ENCODE results near the gene KCNH2. TPM values are rescaled to one million over a fixed set of nuclear protein-coding genes. Genes with fewer than 3 reads are reported as not detected.
A peak's percentile ranks its signal among the peaks of the same experiment; 100 is the strongest.

KCNH2 gene
- total and polyA plus RNA-seq, 7 donors = 0.46 to 107 (median 40.6) TPM

DNA sequence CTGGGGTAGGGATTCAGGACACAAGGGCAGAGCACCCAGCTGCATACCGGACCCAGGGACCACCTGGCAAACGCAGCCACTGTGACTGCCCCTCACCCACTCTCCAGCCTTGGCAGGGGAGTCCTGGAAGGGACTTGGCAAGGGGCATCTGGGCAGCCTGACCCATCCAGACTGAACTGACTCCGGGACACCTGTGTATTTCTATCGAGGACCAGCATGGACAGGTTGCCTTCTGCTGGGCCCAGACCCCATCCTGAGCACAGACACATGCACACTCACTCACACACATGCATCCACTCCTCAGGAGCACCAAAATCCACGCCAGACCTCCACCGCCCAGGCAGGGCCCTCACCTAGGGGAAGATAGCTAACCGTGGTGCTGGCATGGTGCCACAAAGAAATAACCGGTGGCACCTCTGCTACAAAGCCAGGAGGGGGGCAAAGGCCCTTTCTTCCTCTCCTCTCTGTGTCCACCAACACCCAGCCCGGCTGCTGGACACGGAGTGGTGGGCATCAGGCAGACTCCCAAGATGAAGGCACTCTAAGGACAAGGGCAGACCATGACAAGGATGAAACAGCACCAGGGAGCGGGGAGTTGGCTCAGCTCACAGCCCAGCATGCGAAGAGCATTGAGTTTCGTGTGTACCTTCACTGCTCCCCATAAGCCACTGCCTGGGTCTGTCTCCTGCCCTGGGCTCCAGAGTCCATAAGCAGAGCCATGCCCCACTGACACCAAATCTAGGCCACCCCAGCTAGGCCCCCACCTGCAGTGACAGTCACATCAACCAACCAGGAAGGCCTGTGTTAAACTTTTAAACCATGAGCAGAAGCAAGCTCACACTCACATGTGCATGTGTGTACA, 35.3 kb downstream of the KCNH2 start:
- peaks cover 0 to 61% (median 56%) of the 10 kb centered on the region in 4 donors for H3K4me1 ChIP-seq
- 61 to 76% methylated on average over 13 of the region's 13 CpGs for WGBS, 2 donors
- DNase-seq = peak; percentile 52

DNA sequence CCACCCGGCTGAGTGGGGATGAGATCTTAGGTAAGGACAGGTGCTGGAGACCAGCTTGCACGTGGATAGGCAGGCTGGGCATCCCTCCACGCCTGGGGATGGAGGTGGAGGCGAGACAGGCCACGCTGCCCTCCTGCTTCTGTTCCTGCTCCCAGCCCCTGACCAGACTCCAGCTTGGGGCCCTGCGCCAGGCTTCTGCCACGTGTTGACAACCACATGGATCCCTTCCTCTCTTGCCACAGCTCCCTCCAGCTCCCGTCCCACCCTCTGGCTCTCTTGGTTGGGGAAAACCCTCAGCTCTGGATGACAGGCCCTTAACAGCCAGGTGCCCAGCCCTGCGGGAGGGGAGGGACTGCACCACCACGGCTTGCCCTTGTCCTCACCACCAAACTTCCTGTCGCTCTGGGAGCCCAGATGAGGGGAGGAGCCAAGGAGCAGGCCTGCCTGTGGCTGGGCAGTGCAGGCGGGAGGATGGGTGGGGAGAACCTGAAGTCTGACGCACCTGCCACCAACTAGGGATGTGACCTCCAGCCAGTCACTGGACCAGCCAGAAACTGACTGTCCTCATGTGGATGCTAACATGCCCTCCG, 36.0 kb downstream of the KCNH2 start:
- Histone ChIP-seq H3K4me3 (no peak overlapping the region), H3K9me3 (no peaks in the 10 kb centered on the region)
- peak; percentile 83 for DNase-seq

More for the DNA sequence above, 35.3 kb downstream of the KCNH2 start:
- Histone ChIP-seq H3K36me3 (peaks cover 0 to 4% (median 0%) of the 10 kb centered on the region in 4 donors), H3K27ac (peak overlapping the region in 3 of 4 donors; percentile 55 to 86 (median 60)), H3K4me3 (no peak overlapping the region), H3K9me3 (no peaks in the 10 kb centered on the region), H3K27me3 (no peaks in the 10 kb centered on the region)
- TF ChIP-seq EP300 (IDR thresholded peaks at IDR 0.05) = no peak
- TF ChIP-seq CTCF (IDR thresholded peaks at IDR 0.05) = no peak
- TF ChIP-seq POLR2A (IDR thresholded peaks at IDR 0.05) = no peak
- no peak for TF ChIP-seq POLR2AphosphoS5 (IDR thresholded peaks at IDR 0.05)
- intact Hi-C loops (cut with DNase I) = no loop called here

GRCh38 chr7:150941351-150942000, 36.6 kb downstream of the KCNH2 start:
- Histone ChIP-seq H3K27ac (peak overlapping the region in 3 of 4 donors; percentile 55 to 86 (median 60)), H3K9me3 (no peaks in the 10 kb centered on the region), H3K4me1 (peaks cover 0 to 52% (median 47%) of the 10 kb centered on the region in 4 donors), H3K27me3 (no peaks in the 10 kb centered on the region), H3K36me3 (peaks cover 0 to 4% (median 0%) of the 10 kb centered on the region in 4 donors), H3K4me3 (no peak overlapping the region)
- intact Hi-C loops (cut with DNase I) = no loop called here
- peak; percentile 61 for DNase-seq
- WGBS, 2 donors = 94 to 95% methylated on average over 15 of the region's 15 CpGs
- no peak for TF ChIP-seq CTCF (IDR thresholded peaks at IDR 0.05)
- TF ChIP-seq POLR2AphosphoS5 (IDR thresholded peaks at IDR 0.05) = no peak
- TF ChIP-seq EP300 (IDR thresholded peaks at IDR 0.05) = no peak
- no peak for TF ChIP-seq POLR2A (IDR thresholded peaks at IDR 0.05)

More for the DNA sequence above, 36.0 kb downstream of the KCNH2 start:
- Histone ChIP-seq H3K4me1 (peaks cover 0 to 58% (median 53%) of the 10 kb centered on the region in 4 donors), H3K27ac (peak overlapping the region in 3 of 4 donors; percentile 55 to 86 (median 60)), H3K36me3 (peaks cover 0 to 4% (median 0%) of the 10 kb centered on the region in 4 donors), H3K27me3 (no peaks in the 10 kb centered on the region)
- WGBS, 2 donors = 31 to 33% methylated on average over 14 of the region's 14 CpGs
- TF ChIP-seq POLR2A (IDR thresholded peaks at IDR 0.05) = no peak
- peak in 3 of 4 donors; percentile 11 to 41 (median 17) for TF ChIP-seq POLR2AphosphoS5 (IDR thresholded peaks at IDR 0.05)
- intact Hi-C loops (cut with DNase I) = no loop called here

DNA sequence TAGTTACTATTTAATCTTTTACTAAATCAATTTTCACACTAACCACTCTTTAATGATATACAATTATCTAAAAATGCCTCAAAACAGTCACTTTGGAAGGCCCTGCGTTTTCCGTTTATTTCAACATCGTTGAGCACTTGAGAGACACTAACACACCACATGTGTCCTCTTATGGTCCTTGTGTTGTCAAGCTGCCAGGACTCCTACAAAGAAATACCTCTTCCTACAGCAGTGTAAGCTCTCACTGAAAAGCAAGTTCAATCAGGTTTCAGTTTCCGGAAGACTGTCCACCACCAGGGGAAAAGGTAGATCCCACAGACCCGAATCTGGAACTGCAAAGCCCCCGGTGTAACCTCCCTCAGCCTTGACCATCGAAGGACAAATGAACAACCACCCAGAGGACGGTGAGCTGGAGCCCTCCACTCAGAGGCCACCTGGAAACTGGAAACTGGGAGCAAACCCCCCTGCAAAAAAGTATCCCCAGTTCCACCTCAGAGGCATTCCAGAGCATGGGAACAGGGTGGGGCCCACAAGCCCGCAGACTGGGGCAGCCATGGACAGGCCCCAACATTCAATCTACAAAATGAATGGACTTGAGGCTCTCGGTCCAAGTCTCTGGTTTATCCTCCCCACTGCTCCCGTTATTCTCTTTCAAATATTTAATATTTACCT, 37.6 kb downstream of the KCNH2 start:
- intact Hi-C loops (cut with DNase I) = no loop called here
- TF ChIP-seq CTCF (IDR thresholded peaks at IDR 0.05) = no peak
- TF ChIP-seq POLR2A (IDR thresholded peaks at IDR 0.05) = no peak
- H3K4me1 ChIP-seq = peaks cover 0 to 42% (median 38%) of the 10 kb centered on the region in 4 donors
- no peaks in the 10 kb centered on the region for H3K27me3 ChIP-seq
- 74 to 80% methylated on average over 11 of the region's 11 CpGs for WGBS, 2 donors
- H3K9me3 ChIP-seq = no peaks in the 10 kb centered on the region
- peaks cover 0 to 4% (median 0%) of the 10 kb centered on the region in 4 donors for H3K36me3 ChIP-seq
- no peak overlapping the region for H3K4me3 ChIP-seq
- no peak overlapping the region for H3K27ac ChIP-seq
- peak; percentile 24 for DNase-seq
